Gastroesophageal sphincter (tissue), 3 donors: ENCODE results near the gene LSM2.

Experiments used
- CTCF ChIP-seq, 4 experiments: fragments of 200-600 bp in 2 of 4; fragments of 450-650 bp in 2 of 4; sonication (generic) in 1 of 4; IDR thresholded peaks; one replicate each; pipeline ENCODE4 v1.5.1; 2017 to 2019; ENCODE audit warnings: antibody characterized with exemption in 4 of 4, mild to moderate bottlenecking in 2 of 4, moderate library complexity in 2 of 4
- POLR2A ChIP-seq, 2 donors: fragments of 450-650 bp; IDR thresholded peaks; one replicate each; pipeline ENCODE4 v1.6.1; 2017; ENCODE audit warnings: antibody characterized with exemption in 2 of 2, mild to moderate bottlenecking in 2 of 2, moderate library complexity in 1 of 2

- no peak for TF ChIP-seq CTCF (IDR thresholded peaks at IDR 0.05)
- no peak for TF ChIP-seq POLR2A (IDR thresholded peaks at IDR 0.05)
These were observed 43.2 kb downstream of the LSM2 start for GRCh38 chr6:31763619-31763940.
